ENCODE measurements around the gene PHACTR1.

DNA sequence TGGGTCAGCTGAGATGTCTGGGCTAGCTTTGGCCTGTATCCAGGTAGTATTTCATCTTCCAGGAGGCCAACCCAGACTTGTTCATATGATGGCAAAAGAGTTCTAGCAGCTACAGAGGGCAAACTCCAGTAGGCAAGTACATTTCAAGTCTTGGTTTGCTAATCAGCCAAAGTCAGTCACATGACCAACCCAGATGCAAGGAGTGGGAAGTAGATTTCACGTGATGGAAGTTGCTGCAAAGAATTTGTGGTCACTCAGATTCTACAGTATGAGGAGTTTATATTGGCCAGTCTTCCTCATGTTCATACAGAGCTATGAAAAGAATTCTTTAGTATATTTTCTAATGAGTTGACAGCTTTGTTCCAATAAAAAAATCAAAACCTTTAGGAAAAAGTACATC lies 101.8 kb downstream of the PHACTR1 start:
- TF ChIP-seq GABPA (IDR thresholded peaks at IDR 0.05; ENCODE audit: low read depth) = no peak
- TF ChIP-seq, protein P1, sequence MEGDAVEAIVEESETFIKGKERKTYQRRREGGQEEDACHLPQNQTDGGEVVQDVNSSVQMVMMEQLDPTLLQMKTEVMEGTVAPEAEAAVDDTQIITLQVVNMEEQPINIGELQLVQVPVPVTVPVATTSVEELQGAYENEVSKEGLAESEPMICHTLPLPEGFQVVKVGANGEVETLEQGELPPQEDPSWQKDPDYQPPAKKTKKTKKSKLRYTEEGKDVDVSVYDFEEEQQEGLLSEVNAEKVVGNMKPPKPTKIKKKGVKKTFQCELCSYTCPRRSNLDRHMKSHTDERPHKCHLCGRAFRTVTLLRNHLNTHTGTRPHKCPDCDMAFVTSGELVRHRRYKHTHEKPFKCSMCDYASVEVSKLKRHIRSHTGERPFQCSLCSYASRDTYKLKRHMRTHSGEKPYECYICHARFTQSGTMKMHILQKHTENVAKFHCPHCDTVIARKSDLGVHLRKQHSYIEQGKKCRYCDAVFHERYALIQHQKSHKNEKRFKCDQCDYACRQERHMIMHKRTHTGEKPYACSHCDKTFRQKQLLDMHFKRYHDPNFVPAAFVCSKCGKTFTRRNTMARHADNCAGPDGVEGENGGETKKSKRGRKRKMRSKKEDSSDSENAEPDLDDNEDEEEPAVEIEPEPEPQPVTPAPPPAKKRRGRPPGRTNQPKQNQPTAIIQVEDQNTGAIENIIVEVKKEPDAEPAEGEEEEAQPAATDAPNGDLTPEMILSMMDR (IDR thresholded peaks at IDR 0.05; ENCODE audit: insufficient read depth, low read length) = no peak
- TF ChIP-seq POLR2AphosphoS5 (IDR thresholded peaks at IDR 0.05; ENCODE audit: low read depth) = no peak
